GM19238 (cell line): Measurements from ENCODE around the gene NUP43.
"Not testable (repeated sequence)": the region's sequence is repeated elsewhere in the genome, so short reads cannot be mapped to it uniquely, and the experiment has no call there.

Experiments
- DNase-seq: peaks from one replicate; pipeline ENCODE4 v3.0.0; 2011; ENCODE audit warnings: low spot score; ENCODE audit not compliant: insufficient read length

Gene NUP43

GRCh38 chr6:149749082-149749593 is 2.8 kb upstream of the NUP43 start:
- DNase-seq: not testable (repeated sequence)

GRCh38 chr6:149745252-149745651 is 1.1 kb downstream of the NUP43 start:
- DNase-seq: not testable (repeated sequence)

- no peak for DNase-seq
Observed at GRCh38 chr6:149734915-149735314, 11.4 kb downstream of the NUP43 start.

GRCh38 chr6:149733089-149733720 is 13.1 kb downstream of the NUP43 start:
- DNase-seq: no peak

GRCh38 chr6:149729824-149730223 is 16.5 kb downstream of the NUP43 start:
- no peak for DNase-seq

- DNase-seq: no peak
Observed at GRCh38 chr6:149728499-149729234, 17.7 kb downstream of the NUP43 start.

- no peak for DNase-seq
Observed at GRCh38 chr6:149727793-149728498, 18.4 kb downstream of the NUP43 start.

GRCh38 chr6:149725785-149726184 is 20.5 kb downstream of the NUP43 start:
- no peak for DNase-seq

GRCh38 chr6:149723771-149724417 is 22.4 kb downstream of the NUP43 start:
- DNase-seq: no peak

- DNase-seq: no peak
Observed at GRCh38 chr6:149723262-149723661, 23.1 kb downstream of the NUP43 start.

GRCh38 chr6:149719531-149719930 is 26.8 kb downstream of the NUP43 start:
- DNase-seq: no peak

GRCh38 chr6:149717588-149718458 is 28.5 kb downstream of the NUP43 start, which contains the start of gene LATS1:
Gene LATS1, minus strand, starts transcription at chr6:149718101. Its CDS starts 15,975 bp downstream, at chr6:149702126.
- peak; percentile 83 for DNase-seq

GRCh38 chr6:149717255-149717587 is 29.1 kb downstream of the NUP43 start:
- no peak for DNase-seq

- no peak for DNase-seq
Observed at GRCh38 chr6:149716181-149716963, 30.0 kb downstream of the NUP43 start.

- no peak for DNase-seq
Observed at GRCh38 chr6:149714442-149714841, 31.9 kb downstream of the NUP43 start.

- no peak for DNase-seq
Observed at GRCh38 chr6:149711711-149712110, 34.6 kb downstream of the NUP43 start.

- DNase-seq: no peak
Observed at GRCh38 chr6:149701714-149702113, 44.6 kb downstream of the NUP43 start.

GRCh38 chr6:149699150-149699549 is 47.2 kb downstream of the NUP43 start:
- no peak for DNase-seq

- DNase-seq: no peak
Observed at GRCh38 chr6:149698175-149698574, 48.2 kb downstream of the NUP43 start.

- DNase-seq: no peak
Observed at GRCh38 chr6:149696901-149697300, 49.4 kb downstream of the NUP43 start.
